ENCODE measurements around the gene HNRNPLL.

Gene HNRNPLL

GRCh38 chr2:38636069-38636468 is 33.3 kb upstream of the HNRNPLL start:
- H3K27ac ChIP-seq, result no peak overlapping the region
- TF ChIP-seq ZFX (IDR thresholded peaks at IDR 0.05) (no peak), CTCF (conservative IDR thresholded peaks at IDR 0.05) (no peak)

GRCh38 chr2:38635139-38635538 is 32.4 kb upstream of the HNRNPLL start:
- no peak overlapping the region for H3K27ac ChIP-seq
- no peak for TF ChIP-seq ZFX (IDR thresholded peaks at IDR 0.05)
- TF ChIP-seq CTCF (conservative IDR thresholded peaks at IDR 0.05), result no peak

- no peak overlapping the region for H3K27ac ChIP-seq
- TF ChIP-seq ZFX (IDR thresholded peaks at IDR 0.05) (no peak), CTCF (conservative IDR thresholded peaks at IDR 0.05) (no peak)
These were observed 32.0 kb upstream of the HNRNPLL start for GRCh38 chr2:38634684-38635083.

- no peak overlapping the region for H3K27ac ChIP-seq
- no peak for TF ChIP-seq CTCF (conservative IDR thresholded peaks at IDR 0.05)
- TF ChIP-seq ZFX (IDR thresholded peaks at IDR 0.05), result no peak
These were observed 31.2 kb upstream of the HNRNPLL start for GRCh38 chr2:38633895-38634294.

GRCh38 chr2:38632980-38633379 is 30.3 kb upstream of the HNRNPLL start:
- H3K27ac ChIP-seq, result no peak overlapping the region

GRCh38 chr2:38631976-38632375 is 29.2 kb upstream of the HNRNPLL start:
- TF ChIP-seq CTCF (conservative IDR thresholded peaks at IDR 0.05) (no peak), ZFX (IDR thresholded peaks at IDR 0.05) (no peak)
- no peak overlapping the region for H3K27ac ChIP-seq

More at GRCh38 chr2:38632980-38633379, 30.3 kb upstream of the HNRNPLL start:
- TF ChIP-seq ZFX (IDR thresholded peaks at IDR 0.05) (no peak), CTCF (conservative IDR thresholded peaks at IDR 0.05) (no peak)

GRCh38 chr2:38629684-38630083 is 27.0 kb upstream of the HNRNPLL start:
- no peak overlapping the region for H3K27ac ChIP-seq
- TF ChIP-seq CTCF (conservative IDR thresholded peaks at IDR 0.05) (no peak), ZFX (IDR thresholded peaks at IDR 0.05) (no peak)
